Panc1 (cell line): ENCODE data around the gene IRF6. TPM values are rescaled to one million over a fixed set of nuclear protein-coding genes. Genes with fewer than 3 reads are reported as not detected.

Experiments used
- ATAC-seq: fragments of 200-7000 bp; cut with Tn5 transposase; 2 replicates; pipeline ENCODE4 v1.9.1; 2020; ENCODE audit warnings: mild to moderate bottlenecking, moderate library complexity
- BruUV-seq: library from RNA; stranded (reverse); fragments of 400-500 nt; replicated peaks from 2 replicates; lab custom pipeline; 2021; lab: Mats Ljungman, UMichigan
- CTCF ChIA-PET: fragments of 300-600 bp; sonication (Branson Sonifier 250); formaldehyde crosslinking; loops from one replicate; lab custom pipeline; 2022; ENCODE audit warnings: antibody characterized with exemption; lab: Charles Lee
- POLR2A ChIA-PET: fragments of 300-600 bp; sonication (Branson Sonifier 250); formaldehyde crosslinking; loops from one replicate; lab custom pipeline; 2022; ENCODE audit warnings: antibody characterized with exemption; lab: Charles Lee
- DNase-seq: peaks from one replicate; pipeline ENCODE4 v3.0.0-alpha.2; 2010; ENCODE audit warnings: low read depth, low spot score
- H3K27ac ChIP-seq: 2 replicates; pipeline ENCODE4 v1.5.1; 2011; ENCODE audit warnings: mild to moderate bottlenecking, low read length, inconsistent platforms
- H3K27me3 ChIP-seq: fragments of 200-500 bp; sonication (Bioruptor generic); 2 replicates; pipeline ENCODE4 v1.6.0; 2014; ENCODE audit warnings: low read length, inconsistent platforms; ENCODE audit not compliant: control insufficient read depth, insufficient read depth
- H3K36me3 ChIP-seq: fragments of 200-500 bp; sonication (Bioruptor generic); 2 replicates; pipeline ENCODE4 v1.5.1; 2014; ENCODE audit warnings: inconsistent platforms, mild to moderate bottlenecking, low read length, moderate library complexity; ENCODE audit not compliant: control insufficient read depth, insufficient read depth
- H3K4me1 ChIP-seq: 2 replicates; pipeline ENCODE4 v1.5.1; 2011; ENCODE audit warnings: inconsistent platforms, mild to moderate bottlenecking, low read length, moderate library complexity; ENCODE audit not compliant: control insufficient read depth, insufficient read depth
- H3K4me3 ChIP-seq, 2 experiments: 2 replicates each; pipeline ENCODE4 v1.5.1; 2011 to 2012; ENCODE audit warnings: low read depth in 2 of 2, low read length in 2 of 2, mild to moderate bottlenecking in 2 of 2, inconsistent platforms in 1 of 2, moderate library complexity in 1 of 2
- H3K9me3 ChIP-seq: fragments of 200-500 bp; sonication (Bioruptor generic); 2 replicates; pipeline ENCODE4 v1.5.1; 2014; ENCODE audit warnings: low read depth, mild to moderate bottlenecking, inconsistent platforms, low read length, moderate library complexity; ENCODE audit not compliant: control insufficient read depth, insufficient read depth
- POLR2AphosphoS5 ChIP-seq: IDR thresholded peaks from 2 replicates; pipeline ENCODE4 v1.6.1; 2012; ENCODE audit warnings: mild to moderate bottlenecking, low read depth, low read length, moderate library complexity
- SIN3A ChIP-seq: IDR thresholded peaks from 2 replicates; pipeline ENCODE4 v1.6.1; 2012; ENCODE audit warnings: low read depth, mild to moderate bottlenecking, low read length, moderate library complexity, borderline replicate concordance; ENCODE audit not compliant: insufficient read depth
- TCF7L2 ChIP-seq: IDR thresholded peaks from 2 replicates; pipeline ENCODE4 v1.6.1; 2011; ENCODE audit warnings: mild to moderate bottlenecking, low read depth, low read length, inconsistent platforms
- in situ Hi-C: cut with HindIII; loops from 2 replicates; pipeline ENCODE4 v1.10.0; 2016; ENCODE audit warnings: low sequenced_read_pairs, low pct_unique_long_range_greater_than_20kb
- intact Hi-C: fragments of 100-400 bp; cut with micrococcal nuclease; formaldehyde crosslinking; loops from one replicate; pipeline ENCODE4 v1.10.0; 2022; ENCODE audit not compliant: unreplicated experiment
- total RNA-seq: library from RNA; stranded (reverse); gene quantifications from one replicate; pipeline ENCODE4 v1.2.1, GENCODE V29; 2021; ENCODE audit not compliant: unreplicated experiment
- TF ChIP-seq, protein P1 (sequence below), 2 experiments: IDR thresholded peaks; 2 replicates each; pipeline ENCODE4 v1.6.1; 2011 to 2012; ENCODE audit warnings: low read depth in 2 of 2, control low read depth in 1 of 2, low read length in 1 of 2, mild to moderate bottlenecking in 1 of 2, moderate library complexity in 1 of 2; ENCODE audit not compliant: insufficient read depth in 1 of 2
- TF ChIP-seq, protein P2 (sequence below): fragments of 450-650 bp; IDR thresholded peaks from 2 replicates; pipeline ENCODE4 v1.5.1; 2017; ENCODE audit warnings: mild to moderate bottlenecking

Gene IRF6
- total RNA-seq, 1 experiment from 2014 or later = 0.64 TPM

DNA sequence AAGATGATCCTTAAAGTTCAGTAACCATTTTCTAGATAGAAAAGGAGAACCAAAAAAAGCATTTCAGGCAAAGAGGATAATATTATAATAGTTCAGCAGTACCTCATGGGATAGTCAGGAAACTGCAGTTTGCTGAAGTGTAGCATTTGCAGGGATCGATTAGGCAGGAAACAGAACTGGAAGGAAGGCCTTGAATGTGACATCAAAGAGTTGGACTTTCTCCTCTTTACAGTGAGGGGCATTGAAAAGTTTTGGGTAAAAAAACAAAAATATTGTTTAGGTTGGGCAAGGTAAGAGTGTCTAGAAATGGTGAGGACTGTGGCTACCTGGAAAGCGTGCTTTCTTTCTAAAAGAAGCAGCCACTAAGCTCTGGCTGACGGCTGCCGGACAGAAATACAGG is 8.0 kb upstream of the IRF6 start:
- CTCF ChIA-PET = no interaction called here
- TF ChIP-seq, protein P1, sequence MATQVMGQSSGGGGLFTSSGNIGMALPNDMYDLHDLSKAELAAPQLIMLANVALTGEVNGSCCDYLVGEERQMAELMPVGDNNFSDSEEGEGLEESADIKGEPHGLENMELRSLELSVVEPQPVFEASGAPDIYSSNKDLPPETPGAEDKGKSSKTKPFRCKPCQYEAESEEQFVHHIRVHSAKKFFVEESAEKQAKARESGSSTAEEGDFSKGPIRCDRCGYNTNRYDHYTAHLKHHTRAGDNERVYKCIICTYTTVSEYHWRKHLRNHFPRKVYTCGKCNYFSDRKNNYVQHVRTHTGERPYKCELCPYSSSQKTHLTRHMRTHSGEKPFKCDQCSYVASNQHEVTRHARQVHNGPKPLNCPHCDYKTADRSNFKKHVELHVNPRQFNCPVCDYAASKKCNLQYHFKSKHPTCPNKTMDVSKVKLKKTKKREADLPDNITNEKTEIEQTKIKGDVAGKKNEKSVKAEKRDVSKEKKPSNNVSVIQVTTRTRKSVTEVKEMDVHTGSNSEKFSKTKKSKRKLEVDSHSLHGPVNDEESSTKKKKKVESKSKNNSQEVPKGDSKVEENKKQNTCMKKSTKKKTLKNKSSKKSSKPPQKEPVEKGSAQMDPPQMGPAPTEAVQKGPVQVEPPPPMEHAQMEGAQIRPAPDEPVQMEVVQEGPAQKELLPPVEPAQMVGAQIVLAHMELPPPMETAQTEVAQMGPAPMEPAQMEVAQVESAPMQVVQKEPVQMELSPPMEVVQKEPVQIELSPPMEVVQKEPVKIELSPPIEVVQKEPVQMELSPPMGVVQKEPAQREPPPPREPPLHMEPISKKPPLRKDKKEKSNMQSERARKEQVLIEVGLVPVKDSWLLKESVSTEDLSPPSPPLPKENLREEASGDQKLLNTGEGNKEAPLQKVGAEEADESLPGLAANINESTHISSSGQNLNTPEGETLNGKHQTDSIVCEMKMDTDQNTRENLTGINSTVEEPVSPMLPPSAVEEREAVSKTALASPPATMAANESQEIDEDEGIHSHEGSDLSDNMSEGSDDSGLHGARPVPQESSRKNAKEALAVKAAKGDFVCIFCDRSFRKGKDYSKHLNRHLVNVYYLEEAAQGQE (IDR thresholded peaks at IDR 0.05; ENCODE audit: insufficient read depth in 1 of 2, low read depth in 2 of 2, low read length in 1 of 2) = no peak
- TF ChIP-seq TCF7L2 = no peak
- TF ChIP-seq, protein P2, sequence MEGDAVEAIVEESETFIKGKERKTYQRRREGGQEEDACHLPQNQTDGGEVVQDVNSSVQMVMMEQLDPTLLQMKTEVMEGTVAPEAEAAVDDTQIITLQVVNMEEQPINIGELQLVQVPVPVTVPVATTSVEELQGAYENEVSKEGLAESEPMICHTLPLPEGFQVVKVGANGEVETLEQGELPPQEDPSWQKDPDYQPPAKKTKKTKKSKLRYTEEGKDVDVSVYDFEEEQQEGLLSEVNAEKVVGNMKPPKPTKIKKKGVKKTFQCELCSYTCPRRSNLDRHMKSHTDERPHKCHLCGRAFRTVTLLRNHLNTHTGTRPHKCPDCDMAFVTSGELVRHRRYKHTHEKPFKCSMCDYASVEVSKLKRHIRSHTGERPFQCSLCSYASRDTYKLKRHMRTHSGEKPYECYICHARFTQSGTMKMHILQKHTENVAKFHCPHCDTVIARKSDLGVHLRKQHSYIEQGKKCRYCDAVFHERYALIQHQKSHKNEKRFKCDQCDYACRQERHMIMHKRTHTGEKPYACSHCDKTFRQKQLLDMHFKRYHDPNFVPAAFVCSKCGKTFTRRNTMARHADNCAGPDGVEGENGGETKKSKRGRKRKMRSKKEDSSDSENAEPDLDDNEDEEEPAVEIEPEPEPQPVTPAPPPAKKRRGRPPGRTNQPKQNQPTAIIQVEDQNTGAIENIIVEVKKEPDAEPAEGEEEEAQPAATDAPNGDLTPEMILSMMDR = no peak
- ATAC-seq = no peak

DNA sequence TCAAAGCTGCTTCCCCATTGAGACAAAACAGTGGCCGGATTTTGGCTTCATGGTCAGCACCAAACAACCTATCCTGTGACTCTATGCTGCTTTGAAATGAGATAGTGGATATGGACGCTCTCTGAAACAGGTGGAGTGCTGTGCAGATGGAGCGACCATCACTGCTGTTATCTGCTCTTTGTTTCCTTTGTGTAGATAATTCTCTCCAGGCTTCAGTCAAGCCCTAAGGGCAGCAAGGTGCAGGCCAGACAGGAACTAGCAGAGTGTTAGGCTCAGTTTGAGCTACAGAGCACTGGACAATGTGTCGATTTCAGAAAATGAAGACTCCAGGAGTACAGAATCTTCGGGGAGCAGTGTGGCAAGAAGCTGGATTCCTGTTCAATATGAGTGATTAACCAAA is 4.8 kb upstream of the IRF6 start:
- DNase-seq (no peak), ATAC-seq (no peak)
- CTCF ChIA-PET = no interaction called here
- TF ChIP-seq POLR2AphosphoS5 = no peak
- TF ChIP-seq TCF7L2 = no peak
- TF ChIP-seq, protein P1 (IDR thresholded peaks at IDR 0.05; ENCODE audit: insufficient read depth in 1 of 2, low read depth in 2 of 2, low read length in 1 of 2) = no peak
- TF ChIP-seq, protein P2 = no peak
- no peak for TF ChIP-seq SIN3A
- Histone ChIP-seq H3K27ac (no peak overlapping the region), H3K9me3 (no peaks in the 10 kb centered on the region), H3K4me3 (no peak overlapping the region), H3K36me3 (no peaks in the 10 kb centered on the region), H3K27me3 (no peaks in the 10 kb centered on the region), H3K4me1 (no peaks in the 10 kb centered on the region; the same call in 1 of the 2 replicates)
- intact Hi-C loops (no loop called here), in situ Hi-C loops (no loop called here)
- POLR2A ChIA-PET = no interaction called here
- BruUV-seq = no TSS peak

More for the DNA sequence above, 8.0 kb upstream of the IRF6 start:
- no peaks in the 10 kb centered on the region for H3K36me3 ChIP-seq
- DNase-seq = no peak
- no peak overlapping the region for H3K27ac ChIP-seq
- POLR2A ChIA-PET = no interaction called here
- no peak overlapping the region for H3K4me3 ChIP-seq
- BruUV-seq = no TSS peak
- in situ Hi-C loops = no loop called here
- no peaks in the 10 kb centered on the region for H3K27me3 ChIP-seq
- intact Hi-C loops = no loop called here
- no peaks in the 10 kb centered on the region for H3K4me1 ChIP-seq
- no peaks in the 10 kb centered on the region for H3K9me3 ChIP-seq
